ELR (cell line): ENCODE measurements around the gene CPSF7.
A peak's percentile ranks its signal among the peaks of the same experiment; 100 is the strongest.
"Not testable (repeated sequence)": the region's sequence is repeated elsewhere in the genome, so short reads cannot be mapped to it uniquely, and the experiment has no call there.

ENCODE experiments used
- DNase-seq: peaks from one replicate; pipeline ENCODE4 v3.0.0-alpha.2; 2015; ENCODE audit warnings: low read depth

The CPSF7 gene

GRCh38 chr11:61439615-61440014 is 9.8 kb upstream of the CPSF7 start:
- DNase-seq = no peak

- no peak for DNase-seq
Observed at GRCh38 chr11:61437496-61437895, 7.7 kb upstream of the CPSF7 start.

- DNase-seq = not testable (repeated sequence)
Observed at GRCh38 chr11:61430839-61431238, 1.1 kb upstream of the CPSF7 start.

- peak; percentile 75 for DNase-seq
Observed at GRCh38 chr11:61429346-61429690, 457 bp downstream of the CPSF7 start.

GRCh38 chr11:61425367-61426131 is 4.2 kb downstream of the CPSF7 start:
- no peak for DNase-seq

GRCh38 chr11:61422226-61422625 is 7.5 kb downstream of the CPSF7 start:
- no peak for DNase-seq

GRCh38 chr11:61418136-61418535 is 11.6 kb downstream of the CPSF7 start:
- peak; percentile 30 for DNase-seq

- DNase-seq = no peak
Observed at GRCh38 chr11:61417670-61418069, 12.1 kb downstream of the CPSF7 start.

GRCh38 chr11:61416941-61417340 is 12.8 kb downstream of the CPSF7 start:
- DNase-seq = no peak

GRCh38 chr11:61415381-61415780 is 14.4 kb downstream of the CPSF7 start:
- DNase-seq = no peak

- DNase-seq = no peak
Observed at GRCh38 chr11:61414547-61414946, 15.2 kb downstream of the CPSF7 start.

GRCh38 chr11:61413496-61413895 is 16.3 kb downstream of the CPSF7 start:
- peak; percentile 49 for DNase-seq

GRCh38 chr11:61411589-61411988 is 18.2 kb downstream of the CPSF7 start:
- no peak for DNase-seq

- no peak for DNase-seq
Observed at GRCh38 chr11:61406991-61407728, 22.6 kb downstream of the CPSF7 start.

- DNase-seq = no peak
Observed at GRCh38 chr11:61406067-61406466, 23.7 kb downstream of the CPSF7 start.

- DNase-seq = no peak
Observed at GRCh38 chr11:61404641-61405040, 25.1 kb downstream of the CPSF7 start.

GRCh38 chr11:61404103-61404502 is 25.7 kb downstream of the CPSF7 start:
- no peak for DNase-seq

- DNase-seq = no peak
Observed at GRCh38 chr11:61403658-61404057, 26.1 kb downstream of the CPSF7 start.

GRCh38 chr11:61401573-61401972 is 28.2 kb downstream of the CPSF7 start:
- DNase-seq = no peak

GRCh38 chr11:61401173-61401572 is 28.6 kb downstream of the CPSF7 start:
- no peak for DNase-seq

GRCh38 chr11:61392981-61393595 is 36.7 kb downstream of the CPSF7 start:
- DNase-seq = peak; percentile 42

- DNase-seq = no peak
Observed at GRCh38 chr11:61390161-61390560, 39.6 kb downstream of the CPSF7 start.
